SH-SY5Y (cell line): Measurements from ENCODE around the gene ARHGAP26.

Source experiments
- GATA2 ChIP-seq: IDR thresholded peaks from 2 replicates; pipeline ENCODE4 v1.6.1; 2011; ENCODE audit warnings: mild to moderate bottlenecking, low read depth, low read length
- GATA3 ChIP-seq: IDR thresholded peaks from 2 replicates; pipeline ENCODE4 v1.6.1; 2011; ENCODE audit warnings: low read depth, mild to moderate bottlenecking, low read length, moderate library complexity

GRCh38 chr5:143215690-143216089 is 445.5 kb downstream of the ARHGAP26 start:
- TF ChIP-seq GATA2 = no peak
- TF ChIP-seq GATA3 = no peak
